SK-N-MC (cell line): ENCODE measurements around the gene NR2F2.
A peak's percentile ranks its signal among the peaks of the same experiment; 100 is the strongest.

Source experiments
- DNase-seq: peaks from one replicate; pipeline ENCODE4 v3.0.0-alpha.2; 2011; ENCODE audit warnings: low read depth, low spot score
- H3K27ac ChIP-seq: fragments of 200-600 bp; sonication (generic); 2 replicates; pipeline ENCODE4 v1.5.1; 2016; ENCODE audit warnings: mixed run types
- H3K36me3 ChIP-seq: fragments of 200-600 bp; sonication (generic); 2 replicates; pipeline ENCODE4 v1.6.1; 2017; ENCODE audit warnings: antibody characterized with exemption, low read length, mixed read lengths; ENCODE audit not compliant: insufficient read depth
- H3K4me3 ChIP-seq: fragments of 200-600 bp; sonication (generic); 2 replicates; pipeline ENCODE4 v1.5.1; 2016
- H3K9ac ChIP-seq: fragments of 200-600 bp; sonication (generic); 2 replicates; pipeline ENCODE4 v1.8.0; 2017; ENCODE audit warnings: mixed run types, mixed read lengths; ENCODE audit not compliant: insufficient read length
- H3K9me3 ChIP-seq: fragments of 200-600 bp; sonication (generic); 2 replicates; pipeline ENCODE4 v1.6.1; 2017; ENCODE audit warnings: low read depth, mild to moderate bottlenecking, antibody characterized with exemption, low read length, moderate library complexity, mixed read lengths
- EZH2 ChIP-seq: fragments of 200-600 bp; sonication (generic); IDR thresholded peaks from one replicate; pipeline ENCODE4 v1.6.1; 2017; ENCODE audit warnings: antibody characterized with exemption
- FOXP2 ChIP-seq: optimal IDR thresholded peaks from 2 replicates; pipeline ENCODE3; 2011; ENCODE audit warnings: mild to moderate bottlenecking, moderate library complexity; ENCODE audit not compliant: insufficient read depth; ENCODE audit errors: extremely low read length, control extremely low read depth
- POLR2AphosphoS5 ChIP-seq: IDR thresholded peaks from 2 replicates; pipeline ENCODE4 v1.6.1; 2012; ENCODE audit warnings: mild to moderate bottlenecking, low read depth, low read length, borderline replicate concordance

Gene NR2F2

GRCh38 chr15:96343113-96344059 is 12.9 kb downstream of the NR2F2 start:
- DNase-seq, result no peak
- H3K4me3 ChIP-seq, result peak overlapping the region; percentile 52
- TF ChIP-seq EZH2 (no peak), FOXP2 (no peak), POLR2AphosphoS5 (no peak)
- no peaks in the 10 kb centered on the region for H3K9me3 ChIP-seq
- no peaks in the 10 kb centered on the region; the same call in none of the 2 replicates for H3K36me3 ChIP-seq
- H3K9ac ChIP-seq, result no peak overlapping the region
- peak overlapping the region; percentile 74; the same call in 1 of the 2 replicates for H3K27ac ChIP-seq

GRCh38 chr15:96344060-96344705 is 13.7 kb downstream of the NR2F2 start:
- H3K9ac ChIP-seq, result no peak overlapping the region
- TF ChIP-seq POLR2AphosphoS5 (no peak), FOXP2 (no peak), EZH2 (no peak)

GRCh38 chr15:96344706-96345559 is 14.4 kb downstream of the NR2F2 start:
- Histone ChIP-seq H3K36me3 (no peaks in the 10 kb centered on the region; the same call in none of the 2 replicates), H3K9ac (no peak overlapping the region), H3K9me3 (no peaks in the 10 kb centered on the region), H3K4me3 (no peak overlapping the region), H3K27ac (no peak overlapping the region)
- TF ChIP-seq EZH2 (no peak), POLR2AphosphoS5 (no peak), FOXP2 (no peak)
- no peak for DNase-seq

More at GRCh38 chr15:96344060-96344705, 13.7 kb downstream of the NR2F2 start:
- Histone ChIP-seq H3K4me3 (no peak overlapping the region), H3K36me3 (no peaks in the 10 kb centered on the region; the same call in none of the 2 replicates), H3K27ac (no peak overlapping the region), H3K9me3 (no peaks in the 10 kb centered on the region)
- no peak for DNase-seq

- Histone ChIP-seq H3K9me3 (no peaks in the 10 kb centered on the region), H3K36me3 (no peaks in the 10 kb centered on the region; the same call in 1 of the 2 replicates), H3K27ac (0 out of 2 replicates have a peak overlapping the region, but pooled peaks have one; percentile 79), H3K4me3 (peak overlapping the region; percentile 78), H3K9ac (no peak overlapping the region)
- no peak for DNase-seq
- TF ChIP-seq EZH2 (no peak), POLR2AphosphoS5 (no peak), FOXP2 (no peak)
Observed at GRCh38 chr15:96345560-96346399, 15.3 kb downstream of the NR2F2 start.

GRCh38 chr15:96346409-96346970 is 16.0 kb downstream of the NR2F2 start:
- TF ChIP-seq POLR2AphosphoS5 (no peak), EZH2 (no peak), FOXP2 (no peak)
- no peaks in the 10 kb centered on the region for H3K9me3 ChIP-seq
- peak overlapping the region; percentile 64 for H3K9ac ChIP-seq
- no peak for DNase-seq
- H3K4me3 ChIP-seq, result peak overlapping the region; percentile 78
- peak overlapping the region; percentile 79 for H3K27ac ChIP-seq
- H3K36me3 ChIP-seq, result no peaks in the 10 kb centered on the region; the same call in 1 of the 2 replicates

- peak overlapping the region; percentile 78 for H3K4me3 ChIP-seq
- no peak for DNase-seq
- no peaks in the 10 kb centered on the region for H3K9me3 ChIP-seq
- TF ChIP-seq POLR2AphosphoS5 (0 out of 2 replicates have a peak, but pooled peaks have one; percentile 8), FOXP2 (no peak)
- peak overlapping the region; percentile 79; the same call in 1 of the 2 replicates for H3K27ac ChIP-seq
- no peaks in the 10 kb centered on the region; the same call in 1 of the 2 replicates for H3K36me3 ChIP-seq
- H3K9ac ChIP-seq, result peak overlapping the region; percentile 64
Observed at GRCh38 chr15:96347181-96348111, 16.9 kb downstream of the NR2F2 start.
